Activated CD4-positive, alpha-beta T cell treated with anti-CD3 and anti-CD28 coated beads for 36 hours (primary cell): ENCODE data around the gene NNMT. TPM values are rescaled to one million over a fixed set of nuclear protein-coding genes. Genes with fewer than 3 reads are reported as not detected.

Experiments used
- ATAC-seq: fragments of 200-7000 bp; cut with Tn5 transposase; one replicate; pipeline ENCODE4 v1.10.0; 2021; ENCODE audit warnings: mild to moderate bottlenecking, moderate library complexity
- CTCF ChIA-PET: fragments of 350-600 bp; sonication (Branson Sonifier 250); formaldehyde crosslinking; loops from one replicate; lab custom pipeline; 2021; ENCODE audit warnings: antibody characterized with exemption; lab: Charles Lee
- POLR2A ChIA-PET: fragments of 350-600 bp; sonication (Branson Sonifier 250); formaldehyde crosslinking; loops from one replicate; lab custom pipeline; 2021; ENCODE audit warnings: antibody characterized with exemption, inconsistent platforms; lab: Charles Lee
- DNase-seq: peaks from one replicate; pipeline ENCODE4 v3.0.0-alpha.2; 2020
- H3K27ac Mint-ChIP-seq: one replicate; pipeline ENCODE4 v1.8.0; 2021; ENCODE audit warnings: mixed read lengths
- H3K27me3 Mint-ChIP-seq: one replicate; pipeline ENCODE4 v1.8.0; 2021; ENCODE audit warnings: mixed read lengths
- H3K36me3 Mint-ChIP-seq: one replicate; pipeline ENCODE4 v1.8.0; 2021; ENCODE audit warnings: low read depth, mixed read lengths
- H3K4me1 Mint-ChIP-seq: one replicate; pipeline ENCODE4 v1.8.0; 2021; ENCODE audit warnings: mixed read lengths
- H3K4me3 Mint-ChIP-seq: one replicate; pipeline ENCODE4 v1.8.0; 2021; ENCODE audit warnings: mild to moderate bottlenecking, moderate library complexity, mixed read lengths
- H3K9me3 Mint-ChIP-seq: one replicate; pipeline ENCODE4 v1.8.0; 2021; ENCODE audit warnings: low read depth, mixed read lengths
- intact Hi-C, 2 experiments: fragments of 100-400 bp; cut with DNase I in 1 of 2; cut with micrococcal nuclease in 1 of 2; formaldehyde crosslinking; loops; one replicate each; pipeline versions ENCODE4 v1.14.2 to v1.15.1; 2022 to 2024; cut with DNase I, micrococcal nuclease
- total RNA-seq, 2 experiments: library from RNA; stranded (reverse); gene quantifications; one replicate each; pipeline ENCODE4 v1.2.3, GENCODE V29; 2021

The NNMT gene
- total RNA-seq, 2 experiments from 2014 or later, result not detected

GRCh38 chr11:114301088-114301487, 4.9 kb downstream of the NNMT start:
- no peak overlapping the region for H3K4me3 Mint-ChIP-seq
- ATAC-seq (no peak), DNase-seq (no peak)
- ChIA-PET CTCF (interaction anchor here (1.7 kb wide), 1 partner anchor 8 kb away, joined by 5 read pairs; no protein-coding TSS in a partner anchor), POLR2A (no interaction called here)
- H3K9me3 Mint-ChIP-seq, result peaks cover 9% of the 10 kb centered on the region
- H3K36me3 Mint-ChIP-seq, result no peaks in the 10 kb centered on the region
- intact Hi-C loops, result no loop called here
- H3K4me1 Mint-ChIP-seq, result no peaks in the 10 kb centered on the region
- peaks cover 6% of the 10 kb centered on the region for H3K27me3 Mint-ChIP-seq
- H3K27ac Mint-ChIP-seq, result no peak overlapping the region

- DNase-seq (no peak), ATAC-seq (no peak)
- intact Hi-C loops, result no loop called here
- Mint-ChIP-seq H3K27ac (no peak overlapping the region), H3K36me3 (no peaks in the 10 kb centered on the region), H3K9me3 (peaks cover 9% of the 10 kb centered on the region), H3K4me1 (no peaks in the 10 kb centered on the region), H3K27me3 (peaks cover 5% of the 10 kb centered on the region), H3K4me3 (no peak overlapping the region)
- CTCF ChIA-PET, result interaction anchor here (1.7 kb wide), 1 partner anchor 8 kb away, joined by 5 read pairs; no protein-coding TSS in a partner anchor
- POLR2A ChIA-PET, result no interaction called here
These were observed 5.7 kb downstream of the NNMT start for GRCh38 chr11:114301927-114302326.

GRCh38 chr11:114302663-114303062, 6.5 kb downstream of the NNMT start:
- Mint-ChIP-seq H3K27me3 (peaks cover 10% of the 10 kb centered on the region), H3K4me1 (peaks cover under 1% of the 10 kb centered on the region), H3K36me3 (no peaks in the 10 kb centered on the region), H3K4me3 (no peak overlapping the region), H3K9me3 (peaks cover 9% of the 10 kb centered on the region), H3K27ac (no peak overlapping the region)
- no peak for DNase-seq
- ChIA-PET POLR2A (no interaction called here), CTCF (no interaction called here)
- no peak for ATAC-seq
- intact Hi-C loops, result no loop called here

GRCh38 chr11:114304065-114304464, 7.9 kb downstream of the NNMT start:
- CTCF ChIA-PET, result interaction anchor here (0.6 kb wide), 1 partner anchor 1294 kb away, joined by 4 read pairs; no protein-coding TSS in a partner anchor
- H3K36me3 Mint-ChIP-seq, result no peaks in the 10 kb centered on the region
- no peak overlapping the region for H3K27ac Mint-ChIP-seq
- peaks cover 21% of the 10 kb centered on the region for H3K27me3 Mint-ChIP-seq
- intact Hi-C loops, result no loop called here
- POLR2A ChIA-PET, result no interaction called here
- H3K9me3 Mint-ChIP-seq, result peaks cover 9% of the 10 kb centered on the region
- no peak overlapping the region for H3K4me3 Mint-ChIP-seq
- H3K4me1 Mint-ChIP-seq, result peaks cover 3% of the 10 kb centered on the region
- ATAC-seq (no peak), DNase-seq (no peak)

GRCh38 chr11:114304969-114305368, 8.8 kb downstream of the NNMT start:
- CTCF ChIA-PET, result no interaction called here

GRCh38 chr11:114307524-114308203, 11.5 kb downstream of the NNMT start:
- peaks cover 30% of the 10 kb centered on the region for H3K27me3 Mint-ChIP-seq
- no peaks in the 10 kb centered on the region for H3K36me3 Mint-ChIP-seq
- H3K4me3 Mint-ChIP-seq, result no peak overlapping the region
- H3K9me3 Mint-ChIP-seq, result no peaks in the 10 kb centered on the region
- intact Hi-C loops, result loop anchor here in 1 of 2 experiments (1.0 kb wide), 1 partner anchor 286 kb away; no protein-coding TSS in a partner anchor
- H3K4me1 Mint-ChIP-seq, result peaks cover 3% of the 10 kb centered on the region
- ATAC-seq (no peak), DNase-seq (no peak)
- no peak overlapping the region for H3K27ac Mint-ChIP-seq
- ChIA-PET CTCF (no interaction called here), POLR2A (no interaction called here)

More at GRCh38 chr11:114304969-114305368, 8.8 kb downstream of the NNMT start:
- no peak for ATAC-seq
- no peak overlapping the region for H3K27ac Mint-ChIP-seq
- no peak for DNase-seq
- H3K27me3 Mint-ChIP-seq, result peaks cover 25% of the 10 kb centered on the region
- no peak overlapping the region for H3K4me3 Mint-ChIP-seq
- intact Hi-C loops, result no loop called here
- peaks cover 7% of the 10 kb centered on the region for H3K9me3 Mint-ChIP-seq
- peaks cover 3% of the 10 kb centered on the region for H3K4me1 Mint-ChIP-seq
- POLR2A ChIA-PET, result no interaction called here
- H3K36me3 Mint-ChIP-seq, result no peaks in the 10 kb centered on the region

GRCh38 chr11:114308689-114309089, 12.5 kb downstream of the NNMT start:
- no peak overlapping the region for H3K27ac Mint-ChIP-seq
- peaks cover 30% of the 10 kb centered on the region for H3K27me3 Mint-ChIP-seq
- H3K4me3 Mint-ChIP-seq, result no peak overlapping the region
- CTCF ChIA-PET, result interaction anchor here (1.8 kb wide), 1 partner anchor 8 kb away, joined by 5 read pairs; no protein-coding TSS in a partner anchor
- ATAC-seq, result no peak
- H3K36me3 Mint-ChIP-seq, result no peaks in the 10 kb centered on the region
- H3K9me3 Mint-ChIP-seq, result no peaks in the 10 kb centered on the region
- H3K4me1 Mint-ChIP-seq, result peaks cover 3% of the 10 kb centered on the region
- intact Hi-C loops, result loop anchor here in 1 of 2 experiments (1.0 kb wide), 1 partner anchor 287 kb away; no protein-coding TSS in a partner anchor
- no peak for DNase-seq
- POLR2A ChIA-PET, result no interaction called here

GRCh38 chr11:114309517-114309916, 13.3 kb downstream of the NNMT start:
- H3K27ac Mint-ChIP-seq, result no peak overlapping the region
- DNase-seq (no peak), ATAC-seq (no peak)
- peaks cover 3% of the 10 kb centered on the region for H3K4me1 Mint-ChIP-seq
- ChIA-PET CTCF (interaction anchor here (0.5 to 1.8 kb wide), 3 partner anchors 9 to 52 kb away, joined by 3 to 5 read pairs (median 3); no protein-coding TSS in a partner anchor), POLR2A (no interaction called here)
- no peaks in the 10 kb centered on the region for H3K9me3 Mint-ChIP-seq
- no peak overlapping the region for H3K4me3 Mint-ChIP-seq
- no peaks in the 10 kb centered on the region for H3K36me3 Mint-ChIP-seq
- H3K27me3 Mint-ChIP-seq, result peaks cover 30% of the 10 kb centered on the region
- intact Hi-C loops, result no loop called here

- Mint-ChIP-seq H3K36me3 (no peaks in the 10 kb centered on the region), H3K27me3 (peaks cover 30% of the 10 kb centered on the region), H3K27ac (no peak overlapping the region), H3K9me3 (no peaks in the 10 kb centered on the region), H3K4me1 (peaks cover 3% of the 10 kb centered on the region), H3K4me3 (no peak overlapping the region)
- ChIA-PET POLR2A (no interaction called here), CTCF (interaction anchor here (1.3 to 1.8 kb wide), 2 partner anchors 9 to 48 kb away, joined by 3 to 5 read pairs; no protein-coding TSS in a partner anchor)
- no peak for DNase-seq
- no peak for ATAC-seq
- intact Hi-C loops, result no loop called here
These were observed 13.9 kb downstream of the NNMT start for GRCh38 chr11:114310095-114310494.

GRCh38 chr11:114311946-114312345, 15.7 kb downstream of the NNMT start:
- no peak for DNase-seq
- Mint-ChIP-seq H3K27ac (no peak overlapping the region), H3K36me3 (no peaks in the 10 kb centered on the region), H3K9me3 (no peaks in the 10 kb centered on the region), H3K27me3 (peaks cover 33% of the 10 kb centered on the region), H3K4me3 (no peak overlapping the region), H3K4me1 (peaks cover 15% of the 10 kb centered on the region)
- CTCF ChIA-PET, result no interaction called here
- intact Hi-C loops, result no loop called here
- ATAC-seq, result no peak
- POLR2A ChIA-PET, result no interaction called here

- no peak overlapping the region for H3K4me3 Mint-ChIP-seq
- H3K4me1 Mint-ChIP-seq, result peaks cover 20% of the 10 kb centered on the region
- H3K27me3 Mint-ChIP-seq, result peaks cover 14% of the 10 kb centered on the region
- H3K27ac Mint-ChIP-seq, result no peak overlapping the region
- ATAC-seq (no peak), DNase-seq (no peak)
- intact Hi-C loops, result no loop called here
- H3K9me3 Mint-ChIP-seq, result no peaks in the 10 kb centered on the region
- ChIA-PET CTCF (no interaction called here), POLR2A (no interaction called here)
- no peaks in the 10 kb centered on the region for H3K36me3 Mint-ChIP-seq
These were observed 17.9 kb downstream of the NNMT start for GRCh38 chr11:114314096-114314495.
